Retinal pigment epithelial cell (primary cell): ENCODE results near the gene DHODH.

Experiments
- DNase-seq: peaks from one replicate; pipeline ENCODE4 v3.0.0-alpha.2; 2010; ENCODE audit warnings: low read depth
- H3K4me3 ChIP-seq: 2 replicates; pipeline ENCODE4 v1.5.1; 2011; ENCODE audit warnings: mild to moderate bottlenecking, low read length, control low read depth, moderate library complexity
- TF ChIP-seq, protein P1 (sequence below): conservative IDR thresholded peaks from 2 replicates; pipeline ENCODE4 v1.5.1; 2011; ENCODE audit warnings: low read depth, low read length, control low read depth, inconsistent platforms

Gene DHODH

DNA sequence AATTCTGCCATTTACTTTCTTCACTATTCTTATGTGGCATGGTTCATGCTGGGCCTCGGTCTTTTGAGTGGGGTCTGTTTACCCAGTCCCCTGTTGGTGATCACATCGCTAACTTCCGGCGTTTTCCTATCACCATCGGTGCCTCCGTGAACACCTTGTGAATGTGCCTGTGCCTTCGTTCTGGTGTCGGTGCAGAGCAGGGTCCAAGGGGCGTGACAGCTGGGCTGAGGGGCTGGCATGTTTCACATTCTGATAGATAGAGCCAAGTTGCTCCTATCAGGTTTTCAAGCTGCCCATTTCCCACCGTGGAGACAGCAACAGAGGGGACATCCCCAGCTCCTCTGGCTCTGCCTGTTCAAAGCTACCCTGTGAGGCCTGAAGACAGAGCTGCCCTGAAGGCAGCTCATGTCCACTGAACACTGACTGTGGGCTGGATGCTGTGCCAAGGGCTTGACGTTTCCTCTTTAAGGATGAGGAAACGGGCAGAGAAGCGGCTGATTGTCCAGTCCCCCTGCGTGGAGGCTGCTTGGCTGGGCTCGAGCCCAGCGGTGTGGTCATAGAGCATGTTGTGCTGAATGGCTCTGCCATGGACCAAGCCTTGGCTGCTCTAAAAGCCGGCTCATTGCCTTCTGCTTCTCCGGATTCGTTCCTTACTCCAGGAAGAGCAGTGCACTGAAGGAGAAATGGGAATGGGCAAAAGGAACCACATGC is 17.0 kb downstream of the DHODH start:
- DNase-seq, result no peak
- TF ChIP-seq, protein P1, sequence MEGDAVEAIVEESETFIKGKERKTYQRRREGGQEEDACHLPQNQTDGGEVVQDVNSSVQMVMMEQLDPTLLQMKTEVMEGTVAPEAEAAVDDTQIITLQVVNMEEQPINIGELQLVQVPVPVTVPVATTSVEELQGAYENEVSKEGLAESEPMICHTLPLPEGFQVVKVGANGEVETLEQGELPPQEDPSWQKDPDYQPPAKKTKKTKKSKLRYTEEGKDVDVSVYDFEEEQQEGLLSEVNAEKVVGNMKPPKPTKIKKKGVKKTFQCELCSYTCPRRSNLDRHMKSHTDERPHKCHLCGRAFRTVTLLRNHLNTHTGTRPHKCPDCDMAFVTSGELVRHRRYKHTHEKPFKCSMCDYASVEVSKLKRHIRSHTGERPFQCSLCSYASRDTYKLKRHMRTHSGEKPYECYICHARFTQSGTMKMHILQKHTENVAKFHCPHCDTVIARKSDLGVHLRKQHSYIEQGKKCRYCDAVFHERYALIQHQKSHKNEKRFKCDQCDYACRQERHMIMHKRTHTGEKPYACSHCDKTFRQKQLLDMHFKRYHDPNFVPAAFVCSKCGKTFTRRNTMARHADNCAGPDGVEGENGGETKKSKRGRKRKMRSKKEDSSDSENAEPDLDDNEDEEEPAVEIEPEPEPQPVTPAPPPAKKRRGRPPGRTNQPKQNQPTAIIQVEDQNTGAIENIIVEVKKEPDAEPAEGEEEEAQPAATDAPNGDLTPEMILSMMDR, result no peak
- no peak overlapping the region for H3K4me3 ChIP-seq

DNA sequence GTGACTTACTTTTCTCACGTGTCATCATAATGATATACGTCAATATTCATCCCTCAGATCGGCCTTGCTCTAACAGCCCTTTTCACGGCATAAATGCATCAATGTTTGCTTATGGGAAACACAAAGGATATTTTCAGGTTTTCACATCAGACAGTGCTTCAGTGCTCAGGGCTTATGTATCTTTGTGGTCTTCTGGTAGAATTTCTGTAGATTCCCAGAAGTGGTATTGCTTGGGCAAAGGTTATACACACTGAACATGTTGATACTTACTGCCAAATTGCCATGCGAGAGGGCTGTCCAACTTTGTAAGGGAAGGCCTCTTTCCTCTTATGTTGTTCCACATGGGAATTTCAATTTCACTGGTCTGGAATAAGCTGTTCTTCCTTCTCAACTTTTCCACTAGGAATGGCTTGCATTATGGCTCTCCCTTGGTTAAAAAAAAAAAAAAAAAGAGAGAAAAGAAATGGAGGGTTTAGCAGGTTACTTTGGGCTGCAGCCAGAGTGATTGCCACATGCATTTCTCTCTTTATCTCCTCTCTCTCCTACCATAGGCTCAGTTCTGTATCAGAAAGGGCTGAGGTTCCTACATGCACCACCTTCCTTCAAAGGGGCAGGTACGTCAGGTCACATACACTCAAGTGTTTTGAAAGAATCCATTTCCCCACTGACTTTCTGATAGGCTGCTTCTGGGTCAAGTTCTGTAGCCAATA is 19.3 kb downstream of the DHODH start:
- no peak overlapping the region for H3K4me3 ChIP-seq
- TF ChIP-seq, protein P1, result no peak
- DNase-seq, result no peak

DNA sequence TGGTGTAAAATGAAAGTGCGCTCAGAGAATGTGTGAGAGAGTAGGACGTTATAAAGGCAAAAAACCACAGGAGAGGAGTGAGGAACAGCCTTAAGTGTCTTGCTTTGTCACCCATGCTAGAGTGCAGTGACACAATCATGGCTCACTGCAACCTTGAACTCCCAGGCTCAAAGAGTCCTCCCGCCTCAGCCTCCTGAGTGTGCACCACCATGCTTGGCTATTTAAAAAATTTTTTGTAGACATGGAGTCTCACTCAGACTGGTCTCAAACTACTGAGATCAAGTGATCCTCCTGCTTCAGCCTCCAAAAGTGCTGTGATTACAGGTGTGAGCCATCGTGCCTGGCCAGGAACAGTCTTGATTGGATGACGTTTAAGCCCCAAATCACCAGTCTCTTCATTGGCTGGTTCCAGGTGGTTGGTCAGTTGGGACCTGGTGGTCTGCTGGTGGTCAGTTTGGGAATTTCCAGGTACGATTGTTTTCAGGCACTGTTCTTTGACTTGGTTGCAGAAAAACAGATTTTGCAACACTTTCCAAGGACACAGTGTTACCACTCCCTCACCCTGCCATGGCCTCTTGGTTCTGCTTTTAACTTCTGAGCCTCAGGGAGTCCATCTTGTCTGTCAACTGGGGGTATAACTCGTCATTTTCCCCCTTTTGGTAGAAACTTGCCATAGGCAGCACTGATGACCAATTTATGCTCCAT is 21.2 kb downstream of the DHODH start:
- TF ChIP-seq, protein P1, result no peak
- H3K4me3 ChIP-seq, result no peak overlapping the region
- DNase-seq, result no peak

DNA sequence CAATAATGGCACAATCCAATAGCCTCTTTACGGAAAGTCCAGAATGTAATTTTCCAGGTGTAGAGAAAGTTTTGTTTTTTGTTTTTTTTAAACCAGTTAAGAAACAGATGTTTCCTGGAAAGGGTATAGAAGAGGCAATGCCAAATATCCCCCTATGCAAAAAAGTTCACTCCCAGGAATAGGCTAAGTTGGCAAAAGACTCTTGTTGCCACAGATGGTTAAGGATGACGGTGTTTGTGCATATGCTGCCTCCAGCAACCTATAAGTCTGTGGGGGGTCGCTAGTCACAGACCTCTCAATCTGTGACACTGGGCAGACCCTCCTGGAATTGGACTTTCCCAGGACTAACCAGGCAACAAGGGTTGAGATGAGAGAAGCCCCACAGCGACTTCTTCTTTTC is 24.9 kb downstream of the DHODH start:
- H3K4me3 ChIP-seq, result no peak overlapping the region
- no peak for DNase-seq
- TF ChIP-seq, protein P1, result no peak

DNA sequence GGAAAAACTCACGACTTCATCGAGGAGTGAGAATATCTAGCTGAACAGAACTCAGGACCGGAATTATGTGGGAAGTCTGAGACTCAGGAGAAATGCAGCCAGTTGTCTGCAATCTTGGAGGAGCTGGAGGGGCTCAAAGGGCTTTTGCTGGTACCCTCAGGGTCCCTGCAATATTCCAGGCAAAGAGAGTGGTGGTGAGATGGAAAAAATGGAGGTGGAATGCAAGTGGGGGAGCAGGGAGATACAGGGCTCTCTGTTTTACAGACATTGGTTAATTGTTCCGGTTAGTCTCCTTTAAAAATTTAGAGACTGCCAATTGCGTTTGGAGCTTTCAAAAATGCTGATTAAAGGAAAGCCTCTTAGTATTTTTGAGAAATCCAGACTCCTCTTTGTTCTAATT is 27.6 kb downstream of the DHODH start:
- H3K4me3 ChIP-seq, result no peak overlapping the region
- no peak for DNase-seq
- TF ChIP-seq, protein P1, result no peak

DNA sequence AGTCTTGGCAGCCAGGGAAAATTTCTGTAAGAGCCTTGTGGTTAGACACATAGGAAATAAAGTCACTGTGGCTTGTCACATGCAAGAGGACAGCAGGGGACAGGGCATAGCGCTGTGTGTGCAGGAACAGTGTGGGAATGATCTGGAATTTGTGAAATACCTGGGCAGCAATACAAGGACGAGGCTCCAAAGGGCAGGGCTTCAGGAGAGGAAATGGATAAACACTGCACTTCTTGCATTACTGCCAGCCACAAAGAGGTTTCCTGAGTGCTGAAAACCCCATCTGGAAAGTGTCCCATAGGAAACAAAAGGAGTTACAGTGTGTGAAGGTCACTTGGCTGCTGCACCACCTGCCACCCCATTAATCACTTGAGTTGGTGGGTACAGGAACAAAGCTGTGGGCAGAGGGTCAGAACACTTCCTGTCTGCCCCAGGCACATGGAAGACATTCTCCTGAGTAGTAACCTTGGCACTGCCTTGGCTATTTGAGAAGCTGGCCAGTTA is 33.7 kb downstream of the DHODH start:
- TF ChIP-seq, protein P1, result no peak
- DNase-seq, result no peak
- H3K4me3 ChIP-seq, result no peak overlapping the region
